Activated gamma-delta T cell (primary cell): Measurements from ENCODE around the gene PSAP.

Experiments used
- DNase-seq: peaks from one replicate; lab custom pipeline; 2025; lab: John Stamatoyannopoulos, UW

PSAP gene

GRCh38 chr10:71810048-71810750 is 40.9 kb downstream of the PSAP start:
- no peak for DNase-seq

DNA sequence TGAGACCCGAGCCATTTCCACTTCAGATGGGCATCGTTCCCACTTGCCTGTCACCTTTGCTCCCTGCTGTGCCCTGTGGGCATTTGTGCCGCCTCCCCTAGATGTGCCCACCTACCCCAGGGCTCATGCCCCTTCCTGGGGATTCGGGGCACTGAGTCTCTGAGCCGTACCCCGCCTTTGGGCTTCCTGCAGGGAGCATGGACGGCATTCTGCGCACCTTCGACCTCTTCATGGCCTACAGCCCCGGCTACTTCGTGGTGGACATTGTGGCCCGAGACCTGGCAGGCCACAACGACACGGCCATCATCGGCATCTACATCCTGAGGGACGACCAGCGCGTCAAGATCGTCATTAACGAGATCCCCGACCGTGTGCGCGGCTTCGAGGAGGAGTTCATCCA is 41.4 kb downstream of the PSAP start:
- no peak for DNase-seq

- no peak for DNase-seq
These were observed 43.2 kb downstream of the PSAP start for GRCh38 chr10:71807557-71808510.

GRCh38 chr10:71806704-71807556 is 44.1 kb downstream of the PSAP start:
- no peak for DNase-seq

GRCh38 chr10:71805776-71806703 is 45.0 kb downstream of the PSAP start:
- DNase-seq, result no peak

- DNase-seq, result no peak
These were observed 47.0 kb downstream of the PSAP start for GRCh38 chr10:71804077-71804476.

DNA sequence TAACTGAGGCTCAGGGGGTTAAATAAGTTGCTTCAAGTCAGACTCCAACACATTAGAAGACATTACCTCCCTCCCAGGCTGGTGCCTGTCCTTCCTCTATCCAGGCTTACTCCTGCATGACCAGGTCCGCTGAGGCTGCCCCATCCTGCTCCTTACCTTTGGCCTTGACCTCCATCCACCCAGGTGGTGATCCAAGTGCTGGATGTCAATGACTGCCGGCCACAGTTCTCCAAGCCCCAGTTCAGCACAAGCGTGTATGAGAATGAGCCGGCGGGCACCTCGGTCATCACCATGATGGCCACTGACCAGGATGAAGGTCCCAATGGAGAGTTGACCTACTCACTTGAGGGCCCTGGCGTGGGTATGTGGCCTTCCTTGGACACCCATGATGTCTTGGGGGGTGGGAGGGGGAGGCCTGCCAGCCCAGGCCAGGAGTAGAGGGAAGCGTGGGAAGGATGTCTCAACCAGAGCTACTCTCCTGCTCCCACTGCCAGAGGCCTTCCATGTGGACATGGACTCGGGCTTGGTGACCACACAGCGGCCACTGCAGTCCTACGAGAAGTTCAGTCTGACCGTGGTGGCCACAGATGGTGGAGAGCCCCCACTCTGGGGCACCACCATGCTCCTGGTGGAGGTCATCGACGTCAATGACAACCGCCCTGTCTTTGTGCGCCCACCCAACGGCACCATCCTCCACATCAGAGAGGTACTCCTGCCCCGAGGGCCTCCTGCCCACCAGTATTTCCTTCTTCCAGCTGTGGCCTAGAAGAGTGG is 48.1 kb downstream of the PSAP start:
- DNase-seq, result no peak

- no peak for DNase-seq
These were observed 48.8 kb downstream of the PSAP start for GRCh38 chr10:71802235-71802634.

DNA sequence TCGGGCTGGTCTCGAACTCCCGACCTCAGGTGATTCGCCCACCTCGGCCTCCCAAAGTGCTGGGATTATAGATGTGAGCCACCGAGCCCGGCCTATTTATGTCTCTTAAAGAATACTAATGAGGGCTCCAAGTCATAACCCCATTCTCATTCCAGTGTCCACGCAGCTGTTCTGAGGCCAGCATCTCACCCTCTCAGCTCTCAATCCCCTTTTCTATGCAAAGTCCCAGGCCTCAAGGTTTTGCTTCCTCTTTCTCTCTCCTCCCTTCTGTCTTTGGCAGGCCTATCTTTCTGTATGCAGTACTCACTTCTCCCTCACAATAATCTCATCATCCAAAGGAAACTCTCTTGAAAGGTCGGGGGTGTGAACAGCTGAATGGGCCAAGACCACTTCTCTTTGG is 49.7 kb downstream of the PSAP start:
- no peak for DNase-seq

GRCh38 chr10:71799608-71800453 is 51.2 kb downstream of the PSAP start:
- DNase-seq, result no peak

GRCh38 chr10:71799112-71799511 is 51.9 kb downstream of the PSAP start:
- no peak for DNase-seq

- no peak for DNase-seq
These were observed 52.8 kb downstream of the PSAP start for GRCh38 chr10:71798308-71798624.

DNA sequence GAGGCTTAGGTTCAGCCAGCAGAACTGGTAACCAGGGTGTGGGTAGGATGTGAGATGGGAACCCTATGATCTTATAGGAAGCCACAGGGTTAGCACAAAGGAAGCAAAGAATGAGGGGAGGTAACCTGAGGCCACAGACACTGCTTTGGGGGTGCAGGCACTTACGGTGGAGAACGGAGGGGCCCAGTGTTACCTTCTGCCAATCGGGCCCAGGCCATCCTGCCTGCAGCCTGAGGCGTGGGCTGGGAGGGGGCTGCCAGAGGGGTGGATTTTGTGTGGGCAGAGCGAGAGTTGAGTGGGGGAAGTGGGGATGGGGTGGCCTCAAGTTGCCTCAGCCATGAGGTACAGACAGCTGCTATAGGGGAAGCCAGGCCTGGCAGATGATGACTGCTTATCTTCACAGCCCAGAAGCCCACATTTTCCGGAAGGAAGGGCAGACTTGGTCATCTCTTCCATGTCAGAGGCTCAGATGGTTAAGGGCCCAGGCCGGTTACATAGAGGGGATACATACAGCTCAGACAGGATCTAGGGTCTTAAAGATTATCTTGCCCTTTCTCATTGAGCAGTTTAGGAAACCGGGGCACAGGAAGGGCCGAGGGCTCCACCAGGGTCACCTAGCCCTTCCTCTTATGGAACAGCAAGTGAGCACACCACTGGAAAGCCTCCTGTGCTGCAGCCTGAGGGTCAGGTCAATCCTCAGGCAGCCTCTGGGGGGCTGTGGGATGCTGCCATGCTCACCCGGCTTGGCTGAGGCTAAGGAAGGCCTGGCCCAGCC is 53.3 kb downstream of the PSAP start:
- no peak for DNase-seq

DNA sequence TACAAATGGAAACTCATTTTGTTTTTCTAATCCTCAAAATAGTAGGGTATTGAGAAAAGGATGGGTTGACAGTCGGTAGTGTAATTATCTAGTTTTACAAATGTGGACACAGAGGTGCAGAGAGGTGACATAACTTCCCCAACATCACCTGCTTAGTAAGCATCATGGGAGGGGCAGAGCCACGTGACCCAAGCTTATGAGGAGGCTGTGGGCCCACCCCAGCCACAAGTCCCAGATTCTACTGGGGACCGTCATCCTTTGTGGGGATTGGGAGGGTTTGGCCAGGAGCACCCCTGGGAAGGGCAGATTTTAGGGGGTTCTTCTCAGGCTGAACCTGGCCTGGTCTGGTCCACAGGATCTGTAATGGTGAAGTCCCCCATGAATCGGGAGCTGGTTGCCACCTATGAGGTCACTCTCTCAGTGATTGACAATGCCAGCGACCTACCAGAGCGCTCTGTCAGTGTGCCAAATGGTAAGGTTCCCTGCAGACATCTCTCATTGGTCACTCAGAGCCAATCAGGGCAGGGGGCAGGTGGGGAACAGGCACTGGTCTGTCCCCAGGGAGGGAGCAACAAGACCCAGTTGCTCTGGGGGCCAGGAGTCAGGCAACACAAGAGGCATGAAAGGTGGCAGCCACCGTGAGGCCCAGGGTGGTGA is 54.2 kb downstream of the PSAP start:
- DNase-seq, result no peak

- DNase-seq, result no peak
These were observed 55.8 kb downstream of the PSAP start for GRCh38 chr10:71795248-71795647.

GRCh38 chr10:71790749-71791440 is 60.2 kb downstream of the PSAP start:
- no peak for DNase-seq

GRCh38 chr10:71789871-71790270 is 61.2 kb downstream of the PSAP start:
- no peak for DNase-seq

DNA sequence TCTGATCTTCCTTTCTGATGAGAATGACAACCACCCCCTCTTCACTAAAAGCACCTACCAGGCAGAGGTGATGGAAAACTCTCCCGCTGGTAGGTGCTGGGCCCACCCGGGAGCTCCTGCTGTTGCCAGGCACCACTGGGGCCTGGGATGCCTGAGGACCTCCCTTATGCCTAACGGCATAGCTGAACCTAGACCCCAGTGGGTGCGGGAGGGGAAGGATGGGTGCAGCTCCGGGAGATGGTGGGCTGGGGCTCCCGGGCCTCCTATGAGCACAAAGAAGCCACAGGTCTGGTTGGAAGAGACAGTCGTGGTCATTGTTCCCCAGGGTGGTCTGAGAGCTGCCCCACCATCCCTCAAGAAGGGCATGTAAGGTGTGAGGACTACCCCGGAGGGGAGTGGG is 62.1 kb downstream of the PSAP start:
- no peak for DNase-seq
